H1 (cell line): Measurements from ENCODE around the gene KRT83. TPM values are rescaled to one million over a fixed set of nuclear protein-coding genes. Genes with fewer than 3 reads are reported as not detected.

Source experiments
- BCL11A ChIP-seq, 2 experiments: IDR thresholded peaks; one replicate each; pipeline ENCODE4 v1.6.1; 2011; ENCODE audit warnings: low read depth in 2 of 2, low read length in 2 of 2, mild to moderate bottlenecking in 2 of 2
- CBX5 ChIP-seq: fragments of 300-800, 300-1000 bp; sonication (generic); IDR thresholded peaks from 2 replicates; pipeline ENCODE4 v1.7.1; 2016; ENCODE audit warnings: antibody characterized with exemption, low read length, low read depth
- SP2 ChIP-seq: IDR thresholded peaks from 2 replicates; pipeline ENCODE4 v1.6.1; 2012; ENCODE audit warnings: mild to moderate bottlenecking, low read length, inconsistent platforms
- polyA plus RNA-seq, 7 experiments: library from polyadenylated mRNA; depleted of rRNA in 3 of 7; stranded (reverse) in 5 of 7; unstranded in 2 of 7; fragments of >200 nt in 5 of 7; fragments of 200-250 nt in 2 of 7; gene quantifications; 1 replicate in 5 of 7; 2 replicates in 1 of 7; 4 replicates in 1 of 7; pipeline versions ENCODE4 v1.2.1 to v1.2.3, GENCODE V29; 2011 to 2013; ENCODE audit warnings: missing spikeins in 2 of 7, mixed read lengths in 2 of 7
- total RNA-seq: library from RNA; stranded (reverse); fragmentation: NEBNext Ultra II Directional; extraction: Animal tissue kit (Norgen Biotek cat#: 25700); gene quantifications from 2 replicates; pipeline ENCODE4 v1.2.1, GENCODE V29; 2021

KRT83 gene
- total and polyA plus RNA-seq, 2 of the 8 experiments (the other 6 are each of a cell fraction or from before 2014, with no cell fraction given) = not detected

- TF ChIP-seq SP2 (no peak), BCL11A (IDR thresholded peaks at IDR 0.05; ENCODE audit: low read depth in 2 of 2, low read length in 2 of 2) (no peak), CBX5 (no peak)
Observed at GRCh38 chr12:52336641-52337040, 15.4 kb upstream of the KRT83 start (continued).
